Muscle layer of duodenum (tissue), 2 donors: ENCODE results near the gene MYEOV.

Source experiments
- H3K27ac ChIP-seq: one replicate; pipeline ENCODE4 v1.7.0; 2013; ENCODE audit warnings: mild to moderate bottlenecking, low read length
- H3K27me3 ChIP-seq: one replicate; pipeline ENCODE4 v1.7.0; 2013; ENCODE audit warnings: low read depth, mild to moderate bottlenecking, control low read depth, low read length
- H3K36me3 ChIP-seq, 2 donors: one replicate each; pipeline ENCODE4 v1.7.0; 2013; ENCODE audit warnings: low read length in 2 of 2, control low read depth in 1 of 2, mild to moderate bottlenecking in 1 of 2; ENCODE audit not compliant: insufficient read depth in 2 of 2, control insufficient read depth in 1 of 2
- H3K4me1 ChIP-seq, 2 donors: one replicate each; pipeline ENCODE4 v1.7.0; 2013; ENCODE audit warnings: low read length in 2 of 2, mild to moderate bottlenecking in 2 of 2, control low read depth in 1 of 2, moderate library complexity in 1 of 2; ENCODE audit not compliant: insufficient read depth in 2 of 2, control insufficient read depth in 1 of 2
- H3K4me3 ChIP-seq, 2 donors: one replicate each; pipeline ENCODE4 v1.7.0; 2013; ENCODE audit warnings: low read length in 2 of 2, low read depth in 1 of 2, mild to moderate bottlenecking in 1 of 2
- H3K9me3 ChIP-seq, 2 donors: one replicate each; pipeline ENCODE4 v1.7.0; 2013; ENCODE audit warnings: low read length in 2 of 2, control low read depth in 1 of 2, mild to moderate bottlenecking in 1 of 2; ENCODE audit not compliant: control insufficient read depth in 1 of 2
- donor health status: healthy.

The MYEOV gene

GRCh38 chr11:69325446-69325845, 31.5 kb downstream of the MYEOV start:
- Histone ChIP-seq H3K27me3 (no peaks in the 10 kb centered on the region), H3K36me3 (no peaks in the 10 kb centered on the region), H3K4me1 (no peaks in the 10 kb centered on the region), H3K4me3 (no peak overlapping the region), H3K27ac (no peak overlapping the region), H3K9me3 (peaks cover 0 to 1% of the 10 kb centered on the region in 2 donors)

DNA sequence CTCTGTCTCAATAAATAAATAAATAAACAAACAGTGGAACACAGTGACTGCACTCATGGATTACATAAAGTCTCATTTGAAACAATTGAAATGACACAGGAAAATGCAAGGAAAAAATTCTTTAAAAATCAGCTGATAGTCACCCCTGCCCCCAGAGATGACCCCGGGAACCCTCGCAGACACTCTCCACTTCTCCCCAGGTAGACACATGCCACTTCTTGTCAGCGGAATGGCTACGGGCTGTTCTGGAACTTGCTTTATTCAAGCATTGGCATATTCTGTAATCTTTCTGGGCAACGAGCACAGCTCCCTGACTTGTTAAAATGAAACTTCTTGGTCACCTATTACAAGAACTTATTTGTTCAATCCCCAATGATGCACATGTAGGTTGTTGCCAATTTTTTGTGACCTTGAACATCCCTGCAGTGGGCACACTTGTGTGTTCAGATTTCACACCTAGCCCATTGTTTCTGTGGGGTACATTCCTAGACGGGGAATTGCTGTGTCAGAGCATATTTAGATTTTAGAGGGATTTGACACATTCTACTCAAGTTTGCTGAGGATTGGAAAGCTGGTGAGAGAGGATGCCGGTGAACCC, 32.8 kb downstream of the MYEOV start:
- no peaks in the 10 kb centered on the region for H3K4me1 ChIP-seq
- H3K27me3 ChIP-seq: no peaks in the 10 kb centered on the region
- peaks cover 0 to 6% of the 10 kb centered on the region in 2 donors for H3K9me3 ChIP-seq
- no peak overlapping the region for H3K27ac ChIP-seq
- H3K36me3 ChIP-seq: no peaks in the 10 kb centered on the region
- H3K4me3 ChIP-seq: no peak overlapping the region

DNA sequence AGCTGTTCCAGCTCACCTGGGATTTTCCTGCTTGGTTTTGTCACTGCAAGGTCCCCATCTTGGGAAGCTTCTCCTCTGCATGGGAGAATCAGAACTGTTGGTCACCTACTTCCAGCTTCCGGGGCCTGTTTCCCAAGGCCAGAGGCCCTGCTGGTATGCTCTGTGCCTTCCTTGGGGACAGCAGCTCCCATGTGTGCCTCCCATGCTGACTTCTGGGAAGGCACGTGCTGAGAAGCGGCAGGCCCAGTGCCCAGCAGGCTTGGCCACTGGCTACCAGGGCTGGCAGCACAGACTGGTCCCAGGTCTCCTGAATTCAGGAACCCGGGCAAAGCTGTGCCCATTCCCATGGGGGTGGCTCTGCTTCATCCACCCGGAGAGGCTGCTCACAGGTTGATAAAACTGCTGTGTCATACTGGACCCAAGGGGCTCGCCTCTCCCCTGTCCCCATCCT, 33.8 kb downstream of the MYEOV start:
- no peaks in the 10 kb centered on the region for H3K36me3 ChIP-seq
- no peaks in the 10 kb centered on the region for H3K27me3 ChIP-seq
- H3K4me3 ChIP-seq: no peak overlapping the region
- no peak overlapping the region for H3K27ac ChIP-seq
- H3K4me1 ChIP-seq: no peaks in the 10 kb centered on the region
- peaks cover 0 to 6% of the 10 kb centered on the region in 2 donors for H3K9me3 ChIP-seq

DNA sequence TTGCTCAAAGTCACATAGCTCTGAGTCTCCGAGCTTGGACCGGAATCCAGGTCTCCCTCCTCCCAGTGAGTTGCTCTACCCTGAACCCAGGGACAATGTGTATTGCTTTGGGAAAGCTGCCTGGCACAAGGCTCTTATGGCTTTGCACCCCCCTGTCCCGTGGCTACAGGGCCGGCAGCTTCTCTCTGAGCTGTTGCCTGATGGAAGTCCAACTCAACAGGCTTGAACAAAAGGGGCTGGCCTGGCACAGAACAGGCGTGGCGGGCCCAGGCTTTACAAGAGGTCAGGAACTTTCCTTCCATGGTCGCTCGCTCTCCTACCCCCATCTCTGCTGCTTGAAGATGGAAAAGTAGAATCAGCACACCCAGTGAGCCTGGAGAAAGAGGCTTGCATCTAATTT, 34.3 kb downstream of the MYEOV start:
- Histone ChIP-seq H3K27me3 (no peaks in the 10 kb centered on the region), H3K27ac (no peak overlapping the region), H3K36me3 (no peaks in the 10 kb centered on the region), H3K4me1 (no peaks in the 10 kb centered on the region), H3K9me3 (peaks cover 0 to 6% of the 10 kb centered on the region in 2 donors), H3K4me3 (no peak overlapping the region)

DNA sequence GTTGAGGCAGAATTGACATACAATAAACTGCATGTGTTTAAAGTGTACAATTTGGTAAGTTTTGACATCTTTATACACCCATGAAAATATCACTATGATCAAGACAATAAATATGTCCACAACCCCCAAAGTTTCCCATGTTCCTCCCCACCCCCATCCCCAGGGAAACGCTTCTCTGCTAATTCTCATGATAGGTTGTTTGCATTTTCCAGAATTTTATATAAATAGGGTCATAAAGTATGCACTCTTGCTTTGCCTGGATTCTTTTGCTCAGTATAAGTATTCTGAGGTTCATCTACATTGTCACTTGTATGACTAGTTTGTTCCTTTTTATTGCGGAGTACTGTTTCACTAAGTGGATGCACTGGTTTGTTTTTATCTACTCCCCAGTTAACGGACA, 35.6 kb downstream of the MYEOV start:
- no peak overlapping the region for H3K4me3 ChIP-seq

DNA sequence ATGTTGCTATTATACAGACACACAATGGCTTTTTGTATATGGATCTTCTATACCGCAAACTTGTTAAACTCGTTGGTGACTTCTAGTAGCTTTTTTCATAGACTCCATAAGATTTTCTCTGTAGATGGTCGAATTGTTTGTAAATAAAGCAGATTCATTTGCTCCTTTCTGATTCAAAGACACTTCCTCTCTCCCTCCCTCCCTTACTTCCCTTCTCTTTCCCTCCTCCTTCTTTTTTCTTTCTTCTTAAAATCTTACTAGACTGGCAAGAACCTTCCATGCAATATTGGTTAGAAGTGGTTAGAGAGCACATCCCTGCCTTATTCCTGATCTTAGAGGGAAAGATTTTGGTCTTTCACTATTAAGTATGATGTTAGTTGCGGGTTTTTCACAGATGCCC, 36.4 kb downstream of the MYEOV start:
- Histone ChIP-seq H3K27ac (no peak overlapping the region), H3K4me1 (no peaks in the 10 kb centered on the region), H3K9me3 (peaks cover 0 to 6% of the 10 kb centered on the region in 2 donors), H3K27me3 (no peaks in the 10 kb centered on the region), H3K36me3 (no peaks in the 10 kb centered on the region), H3K4me3 (no peak overlapping the region)

More for the DNA sequence above, 35.6 kb downstream of the MYEOV start:
- Histone ChIP-seq H3K27ac (no peak overlapping the region), H3K27me3 (no peaks in the 10 kb centered on the region), H3K36me3 (no peaks in the 10 kb centered on the region), H3K4me1 (no peaks in the 10 kb centered on the region), H3K9me3 (peaks cover 0 to 6% of the 10 kb centered on the region in 2 donors)

DNA sequence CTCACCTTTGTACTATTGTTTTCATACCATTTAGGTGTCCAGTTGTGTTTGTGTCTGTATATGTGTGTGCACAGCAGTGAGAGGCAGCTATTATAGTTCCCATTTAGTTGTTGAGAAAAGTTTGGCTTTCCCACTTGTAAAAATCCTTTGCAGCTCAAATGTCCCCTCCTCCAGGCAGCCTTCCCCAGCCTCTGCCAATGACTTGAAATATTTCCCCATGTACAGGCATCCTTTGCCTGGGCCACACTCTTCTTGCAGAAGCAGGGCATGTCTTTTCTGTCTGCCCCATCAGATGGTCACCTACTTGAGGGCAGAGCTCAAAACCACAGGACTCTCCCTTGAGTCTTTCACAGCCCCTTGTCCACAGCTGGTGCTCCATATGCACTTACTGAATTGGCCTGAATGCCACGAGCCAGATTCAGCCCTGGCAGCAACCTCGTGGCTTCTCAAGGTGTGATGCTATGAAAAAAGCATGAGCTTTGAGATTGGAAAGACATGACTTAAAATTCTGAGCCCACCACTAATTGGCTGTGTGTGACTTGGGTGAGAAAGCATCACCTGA, 39.3 kb downstream of the MYEOV start:
- H3K36me3 ChIP-seq: no peaks in the 10 kb centered on the region
- H3K4me1 ChIP-seq: no peaks in the 10 kb centered on the region
- H3K27me3 ChIP-seq: no peaks in the 10 kb centered on the region
- no peak overlapping the region for H3K4me3 ChIP-seq
- no peak overlapping the region for H3K27ac ChIP-seq
- H3K9me3 ChIP-seq: peaks cover 0 to 6% of the 10 kb centered on the region in 2 donors

DNA sequence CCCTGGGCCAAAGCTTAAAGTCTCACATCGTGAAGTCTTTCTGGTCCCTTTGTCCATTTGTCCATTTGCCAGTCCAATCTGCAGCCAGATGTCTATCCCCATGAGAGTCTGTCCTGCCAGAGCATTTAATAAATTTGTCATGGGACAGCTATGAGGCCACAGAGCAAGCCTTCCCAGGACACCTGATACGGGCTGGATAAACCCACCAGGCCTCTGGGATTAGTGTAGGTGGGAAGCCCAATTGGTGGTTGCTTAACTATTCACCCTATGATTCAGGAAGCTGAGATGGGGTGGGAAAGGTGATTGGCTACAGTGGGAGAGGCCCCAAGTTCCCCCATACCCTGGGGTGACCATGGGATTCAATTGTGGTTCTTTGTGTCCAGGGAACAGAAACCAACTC, 39.9 kb downstream of the MYEOV start:
- Histone ChIP-seq H3K4me1 (no peaks in the 10 kb centered on the region), H3K9me3 (peaks cover 0 to 6% of the 10 kb centered on the region in 2 donors), H3K27ac (no peak overlapping the region), H3K36me3 (no peaks in the 10 kb centered on the region), H3K27me3 (no peaks in the 10 kb centered on the region), H3K4me3 (no peak overlapping the region)

- Histone ChIP-seq H3K4me3 (no peak overlapping the region), H3K36me3 (no peaks in the 10 kb centered on the region), H3K27me3 (no peaks in the 10 kb centered on the region), H3K4me1 (no peaks in the 10 kb centered on the region), H3K27ac (no peak overlapping the region), H3K9me3 (peaks cover 0 to 6% of the 10 kb centered on the region in 2 donors)
These were observed 41.2 kb downstream of the MYEOV start for GRCh38 chr11:69335007-69335780.

- H3K4me1 ChIP-seq: no peaks in the 10 kb centered on the region
- H3K27ac ChIP-seq: no peak overlapping the region
- peaks cover 0 to 3% of the 10 kb centered on the region in 2 donors for H3K9me3 ChIP-seq
- no peaks in the 10 kb centered on the region for H3K36me3 ChIP-seq
- H3K4me3 ChIP-seq: no peak overlapping the region
- no peaks in the 10 kb centered on the region for H3K27me3 ChIP-seq
These were observed 41.9 kb downstream of the MYEOV start for GRCh38 chr11:69335781-69336405.

- Histone ChIP-seq H3K4me3 (no peak overlapping the region), H3K27me3 (no peaks in the 10 kb centered on the region), H3K27ac (no peak overlapping the region), H3K9me3 (no peaks in the 10 kb centered on the region), H3K4me1 (no peaks in the 10 kb centered on the region), H3K36me3 (no peaks in the 10 kb centered on the region)
These were observed 43.3 kb downstream of the MYEOV start for GRCh38 chr11:69337211-69337721.
